Astrocyte (in vitro differentiated cells and primary cell): ENCODE results near the gene FAM76B.
"Not testable (repeated sequence)": the region's sequence is repeated elsewhere in the genome, so short reads cannot be mapped to it uniquely, and the experiment has no call there.

Experiments
- CTCF ChIP-seq: IDR thresholded peaks from 2 replicates; pipeline ENCODE4 v1.5.1; 2011; ENCODE audit warnings: low read depth, mild to moderate bottlenecking, inconsistent platforms, low read length, moderate library complexity; ENCODE audit not compliant: insufficient read depth
- EZH2 ChIP-seq: IDR thresholded peaks from 2 replicates; pipeline ENCODE4 v1.6.1; 2012; ENCODE audit warnings: mild to moderate bottlenecking, low read length, inconsistent platforms; ENCODE audit not compliant: insufficient read depth

GRCh38 chr11:95811052-95811451 lies 21.5 kb upstream of the FAM76B start:
- TF ChIP-seq CTCF, EZH2: not testable (repeated sequence)
